Bronchial smooth muscle cell (primary cell): Measurements from ENCODE around the gene ARHGAP40. TPM values are rescaled to one million over a fixed set of nuclear protein-coding genes. Genes with fewer than 3 reads are reported as not detected.

Experiments
- total RNA-seq: library from RNA; depleted of rRNA; stranded (reverse); fragments of >200 nt; gene quantifications from 2 replicates; pipeline ENCODE4 v1.2.1, GENCODE V29; 2014

The ARHGAP40 gene
- not detected in 2 replicates for total RNA-seq

GRCh38 chr20:38601216-38602184 is at the start of gene ARHGAP40:
ARHGAP40 (plus strand) TSS chr20:38601809.

GRCh38 chr20:38581013-38581412 is 20.6 kb upstream of the ARHGAP40 start, which contains the start of gene ADIG:
ADIG (plus strand) TSS chr20:38581197; CDS start chr20:38581251, 54 bp downstream.

Other genes with a start within 250 kb of the ARHGAP40 start
- gene SNHG17, start 166.5 kb upstream of the ARHGAP40 start, total RNA-seq: 3.9 and 6.3 TPM in 2 replicates
- gene RALGAPB, start 129.0 kb upstream of the ARHGAP40 start, total RNA-seq: 20.7 and 21.0 TPM in 2 replicates
- not detected in 2 replicates for gene ADIG, start 20.6 kb upstream of the ARHGAP40 start, total RNA-seq
- not detected in 2 replicates for gene SLC32A1, start 122.7 kb downstream of the ARHGAP40 start, total RNA-seq
- 3.2 and 4.4 TPM in 2 replicates for gene ACTR5, start 146.7 kb downstream of the ARHGAP40 start, total RNA-seq
- gene PPP1R16B, start 203.9 kb downstream of the ARHGAP40 start, total RNA-seq: under 0.01 TPM in 2 replicates